Stimulated activated CD8-positive, alpha-beta memory T cell treated with anti-CD3 and anti-CD28 coated beads, Interleukin-4, amount 100 ng/mL, for 48 hours (primary cell): ENCODE measurements around the gene CDR2.
"Not testable (repeated sequence)": the region's sequence is repeated elsewhere in the genome, so short reads cannot be mapped to it uniquely, and the experiment has no call there.

ENCODE experiments used
- DNase-seq: peaks from one replicate; pipeline ENCODE4 v3.0.0-alpha.2; 2020

CDR2 gene

DNA sequence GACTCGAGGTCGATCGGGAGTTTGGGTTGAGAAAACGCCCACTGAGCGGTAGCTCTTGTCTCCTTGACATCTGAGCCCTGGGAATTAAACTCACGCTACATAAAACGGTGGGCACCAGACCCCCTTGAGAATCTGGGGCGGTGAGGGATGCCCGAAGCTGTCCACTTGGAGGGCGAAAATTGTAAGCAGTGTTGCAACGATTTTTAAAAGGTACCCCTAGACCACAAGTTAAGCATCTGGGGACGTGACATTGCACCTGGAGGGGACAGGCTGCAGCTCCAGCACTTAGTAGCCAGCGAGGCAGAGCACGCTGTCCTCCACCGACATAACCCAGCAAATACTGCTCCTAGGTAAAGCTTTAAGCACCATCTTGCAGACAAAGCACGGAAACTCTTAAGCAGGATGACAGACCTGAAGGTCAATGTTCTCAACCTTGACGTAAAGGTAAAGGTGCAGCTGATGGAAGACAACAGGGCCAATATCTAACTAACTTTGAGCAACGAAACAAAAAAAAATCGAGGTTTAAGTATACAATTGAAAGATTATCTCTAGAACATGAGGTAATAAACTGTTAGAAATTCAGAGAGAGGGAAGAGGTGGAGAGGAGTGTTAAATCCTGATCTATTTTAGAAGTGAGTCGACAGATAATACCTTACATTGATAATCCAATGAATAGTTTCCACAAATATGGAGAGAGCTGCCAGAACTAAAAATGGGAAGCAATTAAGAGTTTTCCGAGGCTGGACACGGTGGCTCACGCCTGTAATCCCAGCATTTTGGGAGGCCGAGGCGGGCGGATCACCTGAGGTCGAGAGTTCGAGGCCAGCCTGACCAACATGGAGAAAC, 921 bp upstream of the CDR2 start:
- no peak for DNase-seq

- peak; percentile 53 for DNase-seq
Observed at GRCh38 chr16:22373662-22374310, 633 bp downstream of the CDR2 start.

- no peak for DNase-seq
Observed at GRCh38 chr16:22372882-22373661, 1.3 kb downstream of the CDR2 start.

GRCh38 chr16:22370038-22370820, 4.2 kb downstream of the CDR2 start:
- DNase-seq = no peak

DNA sequence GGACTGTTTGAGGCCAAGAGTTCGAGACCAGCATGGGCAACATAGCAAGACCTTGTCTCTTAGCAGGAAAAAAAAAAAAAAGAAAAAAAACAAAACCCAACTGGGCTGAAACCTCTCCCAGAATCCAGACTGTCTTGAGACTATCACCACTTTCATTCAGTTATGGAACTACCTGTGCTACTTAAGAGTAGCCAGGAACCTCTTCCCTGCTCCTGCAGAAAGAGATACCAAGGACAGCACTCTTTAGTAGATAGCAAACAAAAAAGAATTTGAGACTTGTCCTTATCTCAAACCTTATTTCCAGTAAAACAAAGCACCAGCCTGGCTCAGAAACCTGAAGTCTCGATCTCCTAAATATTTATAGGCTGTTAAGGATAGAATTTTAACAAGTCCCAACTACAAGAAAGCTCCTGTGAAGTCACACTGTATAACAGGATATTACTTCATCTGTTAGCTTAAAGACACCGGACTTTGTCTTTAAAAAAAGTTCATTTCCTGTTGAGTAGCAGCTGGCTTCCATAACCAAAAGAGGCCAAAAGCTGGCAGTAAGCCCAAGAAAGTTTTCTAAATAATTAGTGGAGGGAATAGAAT, 5.1 kb downstream of the CDR2 start:
- no peak for DNase-seq

- not testable (repeated sequence) for DNase-seq
Observed at GRCh38 chr16:22368200-22368826, 6.1 kb downstream of the CDR2 start.

DNA sequence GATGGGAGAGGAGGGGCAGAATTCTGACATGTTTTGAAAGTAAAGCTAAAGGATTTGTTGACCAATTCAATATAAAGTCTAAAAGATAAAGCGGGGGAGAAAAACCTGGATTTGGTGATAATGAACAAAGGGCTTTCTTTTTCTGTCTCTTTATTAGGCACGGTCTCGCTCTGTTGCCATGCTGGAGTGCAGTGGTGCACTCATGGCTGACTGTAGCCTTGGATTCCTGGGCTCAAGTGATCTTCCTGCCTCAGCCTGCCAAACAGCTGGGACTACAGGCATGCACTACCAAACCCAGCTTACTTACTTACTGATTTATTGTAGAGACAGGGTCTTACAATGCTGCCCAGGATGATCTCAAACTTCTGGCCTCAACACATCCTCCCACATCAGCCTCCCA, 7.5 kb downstream of the CDR2 start:
- DNase-seq = no peak

- DNase-seq = no peak
Observed at GRCh38 chr16:22366371-22366770, 8.0 kb downstream of the CDR2 start.

DNA sequence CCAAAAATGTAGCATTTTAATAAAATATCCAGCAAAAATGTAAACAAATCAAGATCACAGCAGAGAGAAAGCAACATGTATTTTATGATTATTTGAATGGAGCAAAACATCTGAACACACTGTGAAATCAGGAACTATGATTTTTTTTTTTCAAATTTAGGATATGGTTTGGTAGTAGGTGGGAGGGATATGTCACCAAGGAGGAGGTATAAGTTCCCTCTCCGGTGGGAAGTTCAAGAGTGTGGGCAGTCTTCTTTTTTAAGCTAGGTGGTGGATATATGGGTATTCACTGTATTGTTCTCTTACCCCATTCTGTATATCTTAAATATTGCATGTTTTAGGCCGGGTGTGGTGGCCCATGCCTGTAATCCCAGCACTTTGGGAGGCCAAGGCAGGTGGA, 10.2 kb downstream of the CDR2 start:
- no peak for DNase-seq

GRCh38 chr16:22360963-22361659, 13.3 kb downstream of the CDR2 start:
- no peak for DNase-seq

DNA sequence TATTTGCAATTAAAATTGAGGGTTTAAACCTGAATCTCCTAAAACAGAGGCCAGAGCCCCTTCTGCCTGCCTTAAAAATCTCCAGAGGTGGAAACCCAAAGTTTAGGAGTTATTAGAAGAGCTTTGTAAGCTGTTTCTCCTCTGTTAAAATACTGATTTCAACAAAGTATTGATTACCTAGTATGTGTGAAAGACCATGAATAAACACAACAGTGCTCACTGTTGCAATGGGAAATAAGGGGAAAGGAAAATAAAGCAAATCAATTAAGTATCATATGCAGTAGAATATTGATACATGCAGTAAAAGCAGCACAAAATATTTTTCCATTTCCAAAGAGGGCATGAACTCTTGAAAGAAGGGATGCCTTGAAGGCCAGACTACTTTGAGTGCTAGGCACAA, 14.7 kb downstream of the CDR2 start:
- no peak for DNase-seq

DNA sequence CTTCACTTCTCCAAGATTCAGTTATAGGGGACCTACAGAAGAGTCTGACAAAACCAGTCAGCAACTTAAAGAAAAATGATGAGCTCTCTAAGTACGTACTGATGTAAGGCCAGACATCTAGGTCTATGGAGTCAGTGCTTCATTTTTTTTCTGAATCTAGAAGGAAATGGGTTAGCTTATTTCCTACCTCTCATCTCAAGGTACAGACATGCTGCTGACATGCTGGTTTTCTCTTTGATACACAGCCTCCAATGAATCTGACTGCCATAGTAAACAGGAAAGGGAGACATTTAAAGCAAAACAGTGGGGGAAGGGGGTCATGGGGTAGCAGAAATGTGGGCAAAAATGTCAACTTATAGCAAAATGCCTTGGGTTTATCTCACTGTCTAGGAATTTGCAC, 16.4 kb downstream of the CDR2 start:
- DNase-seq = no peak

GRCh38 chr16:22357635-22357971, 16.8 kb downstream of the CDR2 start:
- no peak for DNase-seq

GRCh38 chr16:22356930-22357634, 17.3 kb downstream of the CDR2 start:
- DNase-seq = no peak

DNA sequence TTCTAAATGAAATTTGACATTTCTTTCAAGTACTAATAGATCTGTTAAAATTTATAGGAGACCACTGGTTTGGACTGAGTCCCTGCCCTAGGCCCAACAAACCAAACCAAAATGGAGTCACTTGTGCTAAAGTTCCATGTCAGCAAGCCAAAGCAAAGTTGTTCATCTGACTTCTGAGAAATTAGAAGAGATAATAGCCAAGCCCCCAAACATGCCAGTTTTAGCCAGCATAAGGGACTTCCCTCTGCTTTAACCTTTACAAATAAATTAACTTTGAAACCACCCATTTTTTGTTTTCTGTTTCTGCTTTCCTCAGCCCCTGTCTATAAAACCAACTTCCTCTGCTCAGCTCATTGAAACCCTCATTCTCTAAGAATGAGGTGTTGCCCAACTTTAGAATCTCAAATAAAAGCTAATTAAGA, 18.9 kb downstream of the CDR2 start:
- DNase-seq = no peak

- DNase-seq = no peak
Observed at GRCh38 chr16:22353933-22354541, 20.4 kb downstream of the CDR2 start.

DNA sequence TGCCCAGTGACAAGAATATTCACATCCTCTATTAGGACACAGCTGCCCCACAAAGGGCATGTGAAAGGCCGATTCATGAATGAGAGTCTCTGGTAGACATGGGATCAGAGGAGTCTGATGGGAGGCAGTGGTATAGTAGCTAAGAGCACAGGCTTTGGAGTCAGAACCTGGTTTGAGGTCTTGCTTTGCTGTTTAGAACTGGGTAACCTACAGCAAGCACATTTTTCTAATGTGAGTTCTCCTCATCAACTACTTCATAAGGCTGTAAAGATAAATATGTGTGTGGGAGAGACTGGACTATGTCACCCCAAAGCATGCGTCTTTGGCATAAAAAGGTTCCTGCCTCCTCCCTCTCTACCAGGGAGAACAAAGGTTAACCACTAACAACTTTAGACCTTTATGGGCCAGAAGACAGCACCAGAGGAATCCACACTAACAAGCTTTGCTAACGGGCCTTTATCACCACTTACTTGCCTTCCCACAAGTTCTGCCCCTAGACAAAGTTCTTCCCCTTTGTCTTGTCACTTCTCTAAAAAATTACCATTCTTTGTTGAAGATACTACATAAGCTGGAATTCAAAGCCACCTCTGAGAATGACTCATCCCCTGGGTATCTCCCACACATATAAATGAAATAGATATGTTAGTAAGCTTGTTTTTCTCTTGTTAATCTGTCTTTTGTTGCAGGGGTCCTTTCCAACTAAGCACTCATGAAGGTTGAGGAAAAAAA, 21.1 kb downstream of the CDR2 start:
- no peak for DNase-seq

DNA sequence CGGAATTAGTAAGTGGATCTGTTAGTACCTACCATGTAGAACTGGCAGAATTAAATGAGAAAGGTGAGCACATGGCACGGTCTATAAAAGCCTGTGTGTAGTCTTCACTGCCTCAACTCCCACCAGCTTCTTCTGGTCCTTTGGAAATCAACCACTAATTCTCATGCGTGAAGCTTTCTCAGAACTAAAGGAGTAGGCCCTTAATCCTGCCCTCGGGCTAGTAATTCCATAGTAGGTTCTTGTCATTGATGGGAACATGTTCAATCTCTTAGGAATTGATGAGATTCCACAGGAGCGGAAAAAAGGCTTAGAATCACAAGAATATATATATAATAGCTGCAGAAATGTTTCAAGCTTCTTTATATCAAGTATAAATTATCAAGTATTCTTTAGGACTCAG, 21.7 kb downstream of the CDR2 start:
- DNase-seq = no peak

DNA sequence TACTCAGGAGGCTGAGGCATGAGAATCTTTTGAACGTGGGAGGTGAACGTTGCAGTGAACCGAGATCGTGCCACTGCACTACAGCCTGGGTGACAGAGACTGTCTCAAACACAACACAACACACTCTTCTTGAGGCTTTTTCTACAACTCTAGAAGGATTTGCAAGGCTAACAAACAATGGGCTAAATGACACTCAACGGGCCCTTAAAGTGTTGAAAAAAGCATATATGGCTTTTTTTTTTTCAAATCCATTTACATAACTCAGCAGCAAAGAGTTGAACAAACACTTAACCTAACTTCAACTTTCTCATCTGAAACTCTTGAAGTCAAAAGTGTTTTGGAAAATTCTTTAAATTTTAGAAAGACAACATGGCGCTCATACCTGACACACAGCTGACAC, 22.3 kb downstream of the CDR2 start:
- DNase-seq = no peak

DNA sequence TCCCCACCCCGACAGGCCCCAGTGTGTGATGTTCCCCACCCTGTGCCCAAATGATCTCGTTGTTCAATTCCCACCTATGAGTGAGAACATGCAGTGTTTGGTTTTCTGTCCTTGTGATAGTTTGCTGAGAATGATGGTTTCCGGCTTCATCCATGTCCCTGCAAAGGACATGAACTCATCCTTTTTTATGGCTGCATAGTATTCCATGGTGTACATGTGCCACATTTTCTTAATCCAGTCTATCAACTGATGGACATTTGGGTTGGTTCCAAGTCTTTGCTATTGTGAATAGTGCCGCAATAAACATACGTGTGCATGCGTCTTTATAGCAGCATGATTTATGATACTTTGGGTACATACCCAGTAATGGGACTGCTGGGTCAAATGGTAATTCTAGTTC, 23.4 kb downstream of the CDR2 start:
- not testable (repeated sequence) for DNase-seq
